Activated CD4-positive, alpha-beta T cell treated with anti-CD3 and anti-CD28 coated beads, Interleukin-2, amount 50 U/mL, for 16 hours (primary cell): Measurements from ENCODE around the gene CCNT2.
"Not testable (repeated sequence)": the region's sequence is repeated elsewhere in the genome, so short reads cannot be mapped to it uniquely, and the experiment has no call there.

Source experiments
- DNase-seq: peaks from one replicate; pipeline ENCODE4 v3.0.0-alpha.2; 2020

CCNT2 gene

DNA sequence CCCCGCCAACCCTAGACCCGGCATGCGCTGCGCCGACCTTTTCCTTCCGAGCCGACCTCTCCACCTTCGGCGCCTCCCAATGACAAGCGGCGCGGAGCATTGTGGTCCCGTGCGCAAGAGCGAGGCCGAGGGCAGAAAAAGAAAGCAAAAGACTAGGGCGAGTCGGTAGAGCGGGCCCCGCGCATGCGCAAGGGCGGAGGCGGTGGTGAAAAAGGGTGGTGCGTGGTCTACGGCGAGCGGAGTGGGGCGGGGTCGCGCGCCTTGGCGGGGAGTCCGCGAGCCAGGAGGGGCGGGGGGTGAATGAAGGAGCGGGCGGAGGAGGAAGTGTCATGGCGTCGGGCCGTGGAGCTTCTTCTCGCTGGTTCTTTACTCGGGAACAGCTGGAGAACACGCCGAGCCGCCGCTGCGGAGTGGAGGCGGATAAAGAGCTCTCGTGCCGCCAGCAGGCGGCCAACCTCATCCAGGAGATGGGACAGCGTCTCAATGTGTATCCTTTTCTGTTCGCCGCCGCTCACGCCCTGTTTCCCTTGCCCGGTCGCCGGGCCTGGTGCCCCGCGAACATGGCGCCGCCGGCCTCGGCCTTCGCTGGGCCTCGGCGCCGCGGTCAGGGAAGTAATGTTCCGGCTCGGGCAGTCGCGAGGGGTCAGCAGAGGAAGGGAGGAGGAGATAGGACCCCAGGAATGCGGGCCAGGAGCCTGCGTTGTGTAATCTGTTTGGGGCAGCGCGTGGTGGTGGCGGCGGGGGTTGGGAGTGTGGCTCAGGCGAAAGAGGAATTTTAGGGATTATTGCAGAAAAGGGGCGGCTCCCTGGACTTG, at the start of gene CCNT2:
Gene CCNT2, plus strand, starts transcription at position 297 of the 815 bp plus-strand sequence. Its CDS starts 33 bp downstream, at position 330.
- peak; percentile 100 for DNase-seq

DNA sequence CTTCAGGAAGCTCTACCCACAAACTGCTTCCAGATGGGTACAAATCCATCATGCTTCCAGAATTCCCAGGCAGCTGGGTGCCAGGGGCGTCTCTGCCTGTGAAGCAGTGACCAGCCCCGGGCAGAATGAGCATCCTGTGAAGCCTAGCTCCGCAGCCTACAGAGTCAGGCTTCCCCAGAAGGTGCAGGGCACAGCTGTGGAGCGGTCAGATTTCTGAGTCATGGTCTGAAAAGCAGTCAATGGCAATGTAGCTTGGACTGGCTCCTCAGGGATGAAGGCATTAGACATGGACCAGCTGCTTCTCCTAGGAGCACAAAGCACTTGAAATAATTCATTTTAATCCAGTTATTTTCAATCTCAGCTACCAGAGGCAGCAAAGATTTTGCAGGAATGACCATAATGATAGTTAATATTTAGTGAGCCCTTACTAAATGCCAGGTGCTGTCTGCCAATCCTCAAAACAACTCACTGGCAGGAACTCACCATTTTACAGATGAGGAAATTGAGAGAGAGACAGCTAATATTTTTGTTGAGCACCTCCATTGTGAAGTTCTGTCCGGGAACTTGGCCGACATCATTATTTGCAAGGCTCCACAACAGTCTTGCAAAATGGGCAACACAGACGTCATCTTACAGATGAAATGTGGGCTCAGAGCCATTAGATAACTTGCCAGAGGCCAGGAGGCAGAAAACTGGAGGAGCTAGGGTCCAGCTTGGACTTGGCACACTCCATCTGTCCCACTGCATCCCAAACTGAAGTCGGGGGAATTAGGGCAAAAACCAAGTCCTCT, 48.5 kb upstream of the CCNT2 start:
- no peak for DNase-seq

DNA sequence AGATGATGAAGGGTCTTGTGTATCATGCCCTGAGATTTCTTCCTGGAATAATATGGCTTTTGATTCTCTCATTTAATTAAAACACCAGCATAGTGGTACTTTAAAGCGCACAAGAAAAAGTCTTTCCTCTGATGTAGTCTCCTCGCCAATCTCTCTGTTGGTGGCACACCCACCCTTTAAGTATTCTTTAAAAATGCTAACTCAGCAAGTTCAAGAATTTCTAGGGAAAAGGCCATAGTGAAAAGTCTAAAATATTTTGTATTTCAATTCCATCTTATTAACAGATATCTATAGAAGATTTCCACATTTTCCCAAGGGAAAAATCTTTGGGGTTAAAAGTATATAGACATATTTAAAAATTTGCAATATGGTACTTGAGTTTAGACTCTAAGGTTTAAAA, 45.5 kb upstream of the CCNT2 start:
- DNase-seq, result no peak

DNA sequence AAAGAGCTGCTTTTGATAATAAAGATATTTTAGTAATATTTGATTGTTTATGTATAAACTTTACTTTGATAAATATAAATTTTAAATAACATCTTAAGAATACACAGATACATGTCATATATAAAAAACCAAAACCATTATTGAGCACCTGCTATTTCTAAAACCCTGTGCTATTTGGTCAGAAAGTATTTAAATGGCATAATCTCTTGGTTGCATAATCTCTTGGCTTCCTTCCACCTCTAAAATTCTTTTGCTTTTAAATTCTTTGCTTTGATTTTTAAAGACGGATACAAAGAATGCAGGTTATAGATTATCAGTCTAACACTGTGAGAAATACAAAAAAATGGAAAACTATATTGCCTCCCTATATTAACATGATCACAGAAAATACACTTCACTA, 43.3 kb upstream of the CCNT2 start:
- DNase-seq, result no peak

DNA sequence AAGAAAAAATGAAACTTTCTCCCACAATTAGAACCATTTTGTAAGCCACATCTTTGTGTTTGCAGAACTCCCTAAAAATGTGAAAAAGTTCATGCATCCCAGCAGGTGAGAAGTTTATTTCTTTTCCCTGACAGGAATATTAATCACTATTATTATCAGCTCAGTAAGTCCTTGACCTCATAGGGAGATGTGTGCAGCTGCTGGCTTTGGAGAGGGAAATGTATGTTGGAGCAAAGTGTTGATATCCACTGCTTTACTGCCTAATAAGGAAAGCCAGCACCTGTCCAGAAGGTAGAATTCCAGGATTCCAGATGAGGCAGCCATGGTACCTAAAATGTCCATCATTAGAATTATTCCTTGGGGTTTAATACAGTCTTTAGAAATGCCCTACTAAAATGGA, 35.8 kb upstream of the CCNT2 start:
- DNase-seq, result no peak

DNA sequence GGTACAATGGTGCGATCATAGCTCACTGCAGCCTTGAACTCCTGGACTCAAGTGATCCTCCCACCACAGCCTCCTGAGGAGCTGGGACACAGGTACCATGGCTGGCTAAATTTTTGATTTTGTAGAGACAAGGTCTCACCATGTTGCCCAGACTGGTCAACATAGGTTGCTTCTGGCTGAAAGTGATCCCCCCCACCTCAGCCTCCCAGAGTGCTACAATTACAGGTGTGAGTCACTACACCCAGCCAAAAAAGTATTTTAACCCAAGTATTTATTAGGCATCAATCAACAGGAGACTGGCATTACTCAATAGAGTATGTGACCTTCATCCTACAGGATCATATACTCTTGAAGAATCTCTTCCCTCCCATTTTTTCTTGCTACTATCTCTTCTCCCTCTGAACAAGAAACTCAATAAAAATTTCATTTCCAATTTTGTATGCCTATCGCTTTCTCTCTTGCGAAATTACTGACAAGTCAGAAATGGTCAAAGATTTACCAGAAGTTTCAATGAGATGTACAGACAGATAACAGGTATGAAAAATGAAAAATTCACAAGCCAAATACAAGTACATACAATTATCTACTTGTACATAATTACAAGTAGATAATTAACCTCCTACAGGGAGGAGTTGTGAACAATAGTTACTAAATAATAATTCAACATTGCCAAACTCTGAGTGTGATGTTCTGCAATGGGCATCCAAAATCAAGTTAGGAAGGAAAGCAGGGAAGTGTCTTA, 34.9 kb upstream of the CCNT2 start:
- DNase-seq, result no peak

DNA sequence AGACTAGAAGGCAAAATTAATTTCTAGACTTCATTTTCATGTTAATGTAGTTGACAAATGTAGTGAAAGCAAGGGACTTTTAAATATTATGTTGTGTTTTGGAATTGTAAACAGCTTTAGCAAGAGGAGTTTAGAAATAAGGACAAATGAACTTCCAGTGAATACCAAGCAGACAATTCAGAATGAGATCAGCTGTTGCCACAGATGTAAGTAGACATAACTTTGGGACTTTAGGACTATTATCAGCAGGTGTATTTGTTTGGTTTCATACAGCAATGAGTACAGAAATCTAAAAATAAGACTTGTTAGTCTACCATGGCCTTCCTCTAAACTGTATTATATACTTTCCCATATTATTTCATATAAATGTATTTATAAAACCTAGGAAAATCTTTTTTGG, 34.2 kb upstream of the CCNT2 start:
- no peak for DNase-seq

DNA sequence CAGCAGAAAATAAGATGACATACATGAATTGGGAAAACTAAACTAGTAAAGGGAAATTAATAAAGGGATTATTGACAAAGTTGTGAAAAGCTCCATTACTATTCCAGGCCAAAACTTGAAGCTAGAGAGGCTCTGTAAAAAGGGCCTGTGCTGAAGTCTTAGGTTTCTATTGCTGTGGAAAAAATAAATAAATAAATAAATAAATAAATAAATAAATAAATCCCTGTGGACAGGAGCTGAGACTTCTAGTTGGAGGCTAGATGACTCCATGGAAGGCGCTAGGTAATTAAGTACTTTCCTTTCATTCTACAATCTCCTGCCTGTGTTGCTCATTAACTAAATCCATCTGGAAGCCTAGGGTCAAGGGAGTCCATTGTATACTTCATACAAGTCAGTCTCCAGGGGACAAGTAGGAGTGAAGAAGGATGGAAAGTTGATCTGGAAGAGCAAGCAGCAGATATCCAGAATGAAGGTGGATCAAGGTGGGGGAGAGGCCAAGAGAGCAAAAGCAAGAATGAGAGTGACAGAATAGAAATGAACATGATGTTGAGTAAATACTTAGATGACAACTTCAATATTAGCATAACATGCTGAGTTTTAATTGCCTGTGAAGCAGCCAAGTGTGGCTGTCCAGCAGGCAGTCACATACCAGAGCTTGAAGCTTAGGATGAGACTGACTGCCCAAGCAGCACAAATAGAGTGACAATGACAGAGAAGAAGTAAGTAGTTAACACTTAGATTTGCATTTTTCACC, 26.2 kb upstream of the CCNT2 start:
- DNase-seq, result no peak

DNA sequence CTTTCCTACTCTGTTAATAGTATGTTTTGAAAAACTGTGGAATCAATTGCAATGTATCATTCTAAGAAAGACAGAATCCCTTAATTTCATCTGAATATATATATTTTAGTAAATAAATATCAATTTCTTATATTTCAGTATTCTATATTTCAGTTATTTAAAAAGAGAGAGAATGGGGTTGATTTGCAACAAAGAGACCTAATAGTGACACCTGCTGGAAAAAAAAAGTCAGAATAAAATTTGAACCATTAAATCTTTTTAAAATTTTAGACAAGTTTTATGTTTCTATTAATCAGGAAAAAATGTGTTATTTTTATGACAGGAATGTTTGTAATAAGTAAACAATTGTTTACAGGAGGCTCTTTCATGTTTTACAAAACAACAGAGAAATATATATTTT, 20.7 kb upstream of the CCNT2 start:
- no peak for DNase-seq

DNA sequence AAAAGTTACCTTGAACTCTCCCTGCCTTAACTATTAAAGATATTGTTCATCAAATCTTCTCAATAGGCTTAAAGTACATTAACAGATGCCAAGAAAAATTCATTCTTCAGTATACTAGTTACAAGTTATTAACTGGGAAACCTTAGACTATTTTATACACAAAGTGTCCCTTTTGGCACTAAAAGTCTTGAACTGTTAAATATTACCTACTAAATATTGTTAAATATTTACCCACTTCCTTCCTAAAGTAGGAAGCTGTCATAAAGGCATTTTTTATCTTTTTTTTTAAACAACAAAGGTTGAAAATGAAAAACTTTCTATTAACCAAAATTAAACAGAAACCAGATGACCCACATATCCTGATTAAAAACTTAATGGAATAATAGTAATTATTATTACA, 19.4 kb upstream of the CCNT2 start:
- no peak for DNase-seq

DNA sequence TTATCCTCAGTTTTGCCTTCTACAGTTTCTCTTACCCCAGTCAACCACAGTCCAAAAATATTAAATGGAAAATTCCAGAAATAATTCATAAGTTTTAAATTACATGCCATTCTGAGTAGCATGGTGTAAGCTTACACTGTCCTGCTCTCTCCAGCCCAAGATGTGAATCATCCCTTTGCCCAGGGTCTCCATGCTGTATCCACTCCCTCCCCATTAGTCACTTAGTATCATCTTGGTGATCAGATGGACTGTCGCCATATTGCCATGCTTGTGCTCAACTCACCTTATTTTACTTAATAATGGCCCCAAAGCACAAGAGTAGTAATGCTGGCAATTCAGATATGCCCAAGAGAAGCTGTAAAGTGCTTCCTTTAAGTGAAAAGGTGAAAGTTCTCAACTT, 18.5 kb upstream of the CCNT2 start:
- DNase-seq, result no peak

DNA sequence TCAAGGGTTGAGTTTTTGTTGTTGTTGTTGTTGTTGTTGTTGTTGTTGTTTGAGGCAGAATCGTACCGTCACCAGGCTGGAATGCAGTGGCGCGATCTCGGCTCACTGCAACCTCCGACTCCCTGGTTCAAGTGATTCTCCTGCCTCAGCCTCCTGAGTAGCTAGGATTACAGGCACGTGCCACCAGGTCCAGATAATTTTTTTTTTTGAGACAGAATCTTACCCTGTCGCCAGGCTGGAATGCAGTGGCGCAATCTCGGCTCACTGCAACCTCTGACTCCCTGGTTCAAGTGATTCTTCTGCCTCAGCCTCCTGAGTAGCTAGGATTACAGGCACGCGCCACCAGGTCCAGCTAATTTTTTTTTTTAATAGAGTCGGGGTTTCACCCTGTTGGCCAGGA, 14.9 kb upstream of the CCNT2 start:
- DNase-seq, result not testable (repeated sequence)

DNA sequence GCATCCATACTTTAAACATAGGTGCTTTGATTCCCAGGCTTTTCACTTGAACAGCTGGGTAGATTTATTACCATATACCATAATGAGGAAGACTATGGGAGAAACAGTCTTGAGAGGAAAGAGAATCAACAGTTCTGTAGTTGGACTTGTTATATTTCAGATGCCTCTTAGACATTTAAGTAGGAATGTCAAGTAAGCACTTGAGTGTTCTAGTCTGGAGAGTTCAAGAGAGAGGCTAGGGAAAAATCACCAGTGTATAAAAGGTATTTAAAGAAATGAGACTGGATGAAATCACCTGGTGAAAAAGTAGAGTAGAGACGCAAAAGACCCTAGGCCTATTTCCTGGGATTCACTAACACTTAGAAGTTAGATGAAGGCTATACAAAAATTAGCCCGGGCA, 13.5 kb upstream of the CCNT2 start:
- no peak for DNase-seq

DNA sequence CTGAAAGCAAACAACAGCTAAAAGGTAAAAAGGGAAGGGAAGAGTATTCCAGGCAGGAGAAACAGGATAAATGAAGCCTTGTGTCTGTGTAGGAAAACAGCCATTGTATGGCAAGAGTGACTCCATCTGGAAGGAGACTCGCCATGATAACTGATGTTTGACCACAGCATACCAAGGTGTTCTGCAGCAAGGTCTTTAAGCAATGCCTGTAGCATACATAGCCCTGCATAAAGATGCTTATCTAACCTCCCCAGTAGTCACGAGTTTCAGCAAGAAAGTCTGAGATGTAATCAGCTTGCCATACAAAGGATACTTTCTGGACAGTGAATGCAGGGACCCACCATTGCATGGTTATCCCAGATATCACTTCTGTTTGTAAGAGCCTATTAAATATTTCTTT, 11.9 kb upstream of the CCNT2 start:
- DNase-seq, result no peak

DNA sequence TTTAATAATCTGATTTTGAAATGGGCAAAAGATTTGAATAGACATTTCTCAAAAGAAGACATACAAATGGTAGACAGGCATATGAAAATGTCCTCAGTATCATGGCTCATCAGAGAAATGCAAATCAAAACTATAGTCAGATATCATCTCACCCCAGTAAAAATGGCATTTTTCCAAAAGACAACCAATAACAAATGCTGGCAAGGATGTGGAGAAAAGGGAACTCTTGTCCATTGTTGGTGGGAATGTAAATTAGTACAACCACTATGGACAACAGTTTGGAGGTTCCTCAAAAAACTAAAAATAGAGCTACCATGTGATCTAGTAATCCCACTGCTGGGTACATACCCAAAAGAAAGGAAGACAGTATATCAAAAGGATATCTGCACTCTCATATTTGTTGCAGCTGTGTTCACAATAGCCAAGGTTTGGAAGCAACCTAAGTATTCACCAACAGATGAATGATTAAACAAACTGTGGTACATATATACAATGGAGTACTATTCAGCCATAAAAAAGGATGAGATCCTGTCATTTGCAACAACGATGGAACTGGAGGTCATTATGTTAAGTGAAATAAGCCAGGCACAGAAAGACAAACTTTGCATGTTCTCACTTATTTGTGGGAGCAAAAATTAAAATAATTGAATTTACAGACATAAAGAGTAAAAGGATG, 11.0 kb upstream of the CCNT2 start:
- not testable (repeated sequence) for DNase-seq

DNA sequence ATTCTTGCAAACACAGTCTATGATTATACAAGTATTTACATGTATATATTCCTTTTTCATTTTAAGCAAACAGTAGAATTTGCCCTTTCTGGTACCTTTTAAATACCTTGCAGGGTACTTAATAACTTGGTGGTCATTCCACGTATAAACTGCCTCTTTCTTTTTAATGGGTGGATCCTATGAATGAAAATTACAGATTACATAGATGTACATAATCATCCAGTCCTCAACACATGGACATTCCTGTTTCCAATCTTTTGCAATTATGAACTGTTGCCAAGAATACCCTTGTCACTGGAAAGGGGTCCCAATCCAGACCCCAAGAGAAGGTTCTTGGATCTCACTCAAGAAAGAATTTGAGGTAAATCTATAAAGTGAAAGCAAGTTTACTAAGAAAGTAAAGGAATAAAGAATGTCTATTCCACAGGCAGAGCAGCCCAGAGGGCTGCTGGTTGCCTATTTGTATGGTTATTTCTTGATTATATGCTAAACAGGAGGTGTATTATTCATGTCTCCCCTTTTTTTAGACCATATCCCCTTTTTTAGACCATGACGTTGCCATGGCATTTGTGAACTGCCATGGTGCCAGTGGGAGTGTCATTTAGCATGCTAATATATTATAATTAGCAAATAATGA, 7.7 kb upstream of the CCNT2 start:
- no peak for DNase-seq

DNA sequence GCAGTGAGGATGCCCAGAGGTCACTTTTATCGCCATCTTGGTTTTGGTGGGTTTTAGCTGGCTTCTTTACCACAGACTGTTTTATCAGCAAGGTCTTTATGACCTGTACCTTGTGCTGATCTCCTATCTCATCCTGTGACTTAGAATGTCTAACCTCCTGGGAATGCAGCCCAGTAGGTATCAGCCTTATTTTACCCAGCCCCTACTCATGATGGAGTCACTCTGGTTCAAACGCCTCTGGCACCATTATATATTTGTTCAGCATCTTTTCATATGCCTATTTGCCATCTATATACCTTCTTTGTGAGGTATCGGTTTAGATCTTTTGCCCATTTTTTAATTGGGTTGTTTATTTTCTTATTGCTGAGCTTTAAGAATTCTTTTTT, 7.2 kb upstream of the CCNT2 start:
- no peak for DNase-seq

DNA sequence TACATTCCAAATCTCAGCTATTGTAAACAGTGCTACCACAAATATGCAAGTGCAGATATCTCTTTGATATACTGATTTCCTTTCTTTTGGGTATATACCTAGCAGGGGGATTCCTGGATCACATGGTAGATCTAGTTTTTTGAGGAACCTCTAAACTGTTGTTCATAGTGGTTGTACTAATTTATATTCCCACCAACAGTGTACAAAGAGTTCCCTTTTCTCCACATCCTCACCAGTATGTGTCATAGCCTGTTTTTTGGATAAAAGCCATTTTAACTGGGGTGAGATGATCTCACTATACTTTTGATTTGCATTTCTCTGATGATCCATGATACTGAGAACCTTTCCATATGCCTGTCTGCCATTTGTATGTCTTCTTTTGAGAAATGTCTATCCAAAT, 6.3 kb upstream of the CCNT2 start:
- no peak for DNase-seq

DNA sequence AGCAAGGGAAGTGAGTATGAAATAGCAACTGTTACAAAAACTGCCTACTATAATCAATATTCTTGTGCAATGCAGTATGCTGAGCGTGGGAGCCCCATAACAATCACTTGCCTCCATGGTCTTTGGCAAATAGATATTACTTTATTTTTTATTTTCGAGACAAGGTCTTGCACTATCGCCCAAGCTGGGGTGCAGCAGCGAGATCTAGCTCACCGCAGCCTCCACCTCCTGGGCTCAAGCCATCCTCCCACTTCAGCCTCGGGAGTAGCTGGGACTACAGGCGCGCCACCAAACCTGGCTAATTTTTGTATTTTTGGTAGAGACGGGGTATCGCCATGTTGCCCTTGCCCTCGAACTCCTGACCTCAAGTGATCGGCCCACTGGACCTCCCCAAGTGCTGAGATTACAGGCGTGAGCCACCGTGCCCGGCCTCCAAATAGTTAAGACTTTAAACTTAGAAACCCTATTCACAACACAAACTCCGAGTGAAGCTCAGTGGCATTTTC, 1.2 kb upstream of the CCNT2 start:
- no peak for DNase-seq

DNA sequence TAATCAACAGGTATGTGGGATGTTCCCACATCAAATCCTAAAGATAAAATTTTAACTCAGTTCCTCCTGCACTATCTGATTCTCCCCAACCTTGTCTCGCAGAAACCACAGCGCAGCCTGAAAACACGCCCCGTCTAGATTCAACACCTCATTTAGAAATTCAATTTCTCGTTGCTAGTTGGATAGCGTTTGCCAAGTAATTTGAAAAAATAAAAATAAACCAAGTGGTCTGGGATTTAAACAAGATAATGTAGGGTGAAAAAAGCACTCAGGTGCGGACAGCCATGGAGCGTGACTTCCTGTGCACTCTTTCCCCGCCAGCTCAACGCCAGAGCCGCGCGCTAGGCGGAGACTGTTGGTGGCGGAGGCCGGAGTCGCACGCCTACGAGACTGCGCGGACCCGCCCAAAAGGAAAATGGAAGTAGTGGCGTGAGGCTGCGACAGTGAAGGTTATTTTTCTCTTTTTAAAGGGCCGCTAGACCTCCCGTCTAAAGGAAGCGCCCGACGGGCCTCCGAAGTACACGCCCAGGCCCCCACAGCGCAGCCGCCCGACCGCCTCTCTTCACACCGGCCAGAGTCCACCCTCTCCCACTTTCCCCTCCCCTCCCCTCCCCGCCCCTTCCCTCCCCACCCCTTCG, 615 bp upstream of the CCNT2 start:
- DNase-seq, result no peak
